ENCODE results near the gene PLXND1.

DNA sequence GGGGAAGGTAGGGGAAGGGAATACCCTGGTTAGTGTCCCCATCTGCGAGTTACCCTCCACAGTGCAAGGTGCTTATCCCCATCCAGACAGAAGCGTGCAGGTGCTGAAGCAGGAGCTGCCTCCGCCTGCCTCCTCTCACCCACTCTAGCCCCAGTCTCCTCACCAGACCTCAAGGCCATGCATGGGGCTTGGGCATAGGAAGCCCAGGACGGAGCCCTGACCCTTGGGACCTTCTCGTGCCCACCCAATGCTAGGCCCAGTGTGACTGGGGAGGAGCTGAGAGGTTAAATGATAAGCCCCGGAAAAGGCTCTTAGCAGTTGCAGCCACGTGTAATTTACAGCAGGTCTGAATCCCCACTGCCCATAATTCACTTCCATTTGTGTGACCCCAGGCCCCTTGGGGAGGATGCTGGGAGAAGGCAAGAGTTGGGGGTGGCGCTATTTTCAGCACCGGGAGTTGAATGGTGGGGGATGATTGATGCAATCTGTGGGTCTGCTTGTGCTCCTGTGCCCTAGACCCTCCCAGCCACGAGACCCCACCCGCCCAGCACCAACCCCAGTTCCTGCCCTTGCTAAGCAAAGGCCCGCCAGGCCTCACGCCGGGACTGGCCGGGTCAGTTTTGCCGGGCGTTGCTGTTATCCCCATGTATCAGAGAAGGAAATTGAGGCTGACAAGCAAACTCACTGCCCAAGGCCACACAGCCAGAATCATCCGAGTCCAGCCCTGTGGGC lies 14.5 kb upstream of the PLXND1 start:
- TF ChIP-seq ZNF274 (IDR thresholded peaks at IDR 0.05; ENCODE audit: low read depth, low read length) (no peak), EZH2phosphoT487 (IDR thresholded peaks at IDR 0.05; ENCODE audit: borderline replicate concordance) (no peak), SP1 (IDR thresholded peaks at IDR 0.05; ENCODE audit: low read depth) (no peak)
- TF ChIP-seq, protein P1, sequence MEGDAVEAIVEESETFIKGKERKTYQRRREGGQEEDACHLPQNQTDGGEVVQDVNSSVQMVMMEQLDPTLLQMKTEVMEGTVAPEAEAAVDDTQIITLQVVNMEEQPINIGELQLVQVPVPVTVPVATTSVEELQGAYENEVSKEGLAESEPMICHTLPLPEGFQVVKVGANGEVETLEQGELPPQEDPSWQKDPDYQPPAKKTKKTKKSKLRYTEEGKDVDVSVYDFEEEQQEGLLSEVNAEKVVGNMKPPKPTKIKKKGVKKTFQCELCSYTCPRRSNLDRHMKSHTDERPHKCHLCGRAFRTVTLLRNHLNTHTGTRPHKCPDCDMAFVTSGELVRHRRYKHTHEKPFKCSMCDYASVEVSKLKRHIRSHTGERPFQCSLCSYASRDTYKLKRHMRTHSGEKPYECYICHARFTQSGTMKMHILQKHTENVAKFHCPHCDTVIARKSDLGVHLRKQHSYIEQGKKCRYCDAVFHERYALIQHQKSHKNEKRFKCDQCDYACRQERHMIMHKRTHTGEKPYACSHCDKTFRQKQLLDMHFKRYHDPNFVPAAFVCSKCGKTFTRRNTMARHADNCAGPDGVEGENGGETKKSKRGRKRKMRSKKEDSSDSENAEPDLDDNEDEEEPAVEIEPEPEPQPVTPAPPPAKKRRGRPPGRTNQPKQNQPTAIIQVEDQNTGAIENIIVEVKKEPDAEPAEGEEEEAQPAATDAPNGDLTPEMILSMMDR (IDR thresholded peaks at IDR 0.05 in 2 of 3, conservative IDR thresholded peaks at IDR 0.05 in 1 of 3; ENCODE audit: borderline replicate concordance in 1 of 3, insufficient read depth in 1 of 3, low read depth in 2 of 3, low read length in 2 of 3) = no peak
- TF ChIP-seq, protein P2, sequence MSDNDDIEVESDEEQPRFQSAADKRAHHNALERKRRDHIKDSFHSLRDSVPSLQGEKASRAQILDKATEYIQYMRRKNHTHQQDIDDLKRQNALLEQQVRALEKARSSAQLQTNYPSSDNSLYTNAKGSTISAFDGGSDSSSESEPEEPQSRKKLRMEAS (IDR thresholded peaks at IDR 0.05) = no peak

All from HCT116 (cell line).